ENCODE results near the gene RHBDD1.
A peak's percentile ranks its signal among the peaks of the same experiment; 100 is the strongest.

RHBDD1 gene

DNA sequence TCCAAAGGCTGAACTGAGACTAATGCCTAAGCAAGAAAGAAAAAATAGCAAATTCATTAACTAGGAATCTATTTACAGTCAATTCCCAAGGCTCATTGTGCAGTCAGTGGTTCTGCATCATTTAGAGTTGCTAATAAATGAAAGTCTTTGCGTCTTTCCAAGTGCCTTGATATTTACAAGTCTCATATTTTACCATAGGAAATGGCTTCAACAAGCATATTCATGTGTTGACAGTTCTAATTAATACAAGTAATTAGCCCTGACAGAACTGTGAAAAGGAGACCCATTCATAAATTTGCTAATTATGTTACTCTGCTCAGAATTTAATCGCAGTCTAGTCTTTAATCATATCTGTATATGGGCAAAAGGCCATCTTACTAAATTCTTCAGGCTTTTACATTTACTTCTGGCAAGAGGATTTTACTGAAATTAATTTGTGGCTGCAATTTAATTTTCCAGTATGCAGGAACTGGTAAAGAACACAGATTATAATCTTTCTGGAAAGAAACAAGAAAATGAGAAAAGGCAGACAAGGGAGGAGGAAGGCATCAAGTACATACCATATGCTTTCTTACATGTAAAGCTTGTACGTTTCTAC is 126.4 kb downstream of the RHBDD1 start:
- H3K27me3 Mint-ChIP-seq: no peaks in the 10 kb centered on the region
- peaks cover 25% of the 10 kb centered on the region for H3K36me3 Mint-ChIP-seq
- H3K4me3 Mint-ChIP-seq: no peak overlapping the region
- H3K4me1 Mint-ChIP-seq: no peaks in the 10 kb centered on the region
- no peak overlapping the region for H3K27ac Mint-ChIP-seq
- H3K9me3 Mint-ChIP-seq: peaks cover 4% of the 10 kb centered on the region

GRCh38 chr2:226963528-226963927 is 127.7 kb downstream of the RHBDD1 start:
- Mint-ChIP-seq H3K4me3 (no peak overlapping the region), H3K27ac (no peak overlapping the region), H3K27me3 (no peaks in the 10 kb centered on the region), H3K9me3 (no peaks in the 10 kb centered on the region), H3K36me3 (peaks cover 17% of the 10 kb centered on the region), H3K4me1 (no peaks in the 10 kb centered on the region)

GRCh38 chr2:226965376-226965775 is 129.5 kb downstream of the RHBDD1 start:
- no peak overlapping the region for H3K27ac Mint-ChIP-seq

GRCh38 chr2:226969417-226970080 is 133.7 kb downstream of the RHBDD1 start:
- Mint-ChIP-seq H3K27ac (no peak overlapping the region), H3K4me1 (peaks cover 32% of the 10 kb centered on the region), H3K36me3 (peaks cover 10% of the 10 kb centered on the region), H3K27me3 (no peaks in the 10 kb centered on the region), H3K4me3 (no peak overlapping the region), H3K9me3 (no peaks in the 10 kb centered on the region)

More at GRCh38 chr2:226965376-226965775, 129.5 kb downstream of the RHBDD1 start:
- Mint-ChIP-seq H3K36me3 (peaks cover 10% of the 10 kb centered on the region), H3K9me3 (no peaks in the 10 kb centered on the region), H3K4me1 (peaks cover 10% of the 10 kb centered on the region), H3K27me3 (no peaks in the 10 kb centered on the region), H3K4me3 (no peak overlapping the region)

DNA sequence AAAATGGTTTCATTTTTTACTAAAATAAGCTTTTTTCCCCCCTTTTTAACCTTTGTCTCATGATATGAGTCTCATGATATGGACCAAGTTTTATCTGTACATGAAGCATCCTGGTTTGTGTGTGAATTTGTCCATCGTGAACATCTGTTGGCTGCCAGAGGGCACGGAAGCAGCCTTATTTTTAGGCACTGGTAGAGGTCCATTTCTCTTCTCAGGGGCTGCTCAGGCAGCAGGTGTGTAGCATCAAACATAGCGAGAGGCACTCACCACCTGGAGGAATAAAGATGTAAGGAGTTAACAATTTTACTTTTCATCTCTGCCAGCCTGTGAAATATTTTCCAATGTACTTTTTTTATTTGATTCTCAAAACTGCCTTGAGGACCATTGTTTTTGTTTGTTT is 134.5 kb downstream of the RHBDD1 start:
- Mint-ChIP-seq H3K4me1 (peaks cover 32% of the 10 kb centered on the region), H3K27me3 (no peaks in the 10 kb centered on the region), H3K9me3 (no peaks in the 10 kb centered on the region), H3K36me3 (peaks cover 12% of the 10 kb centered on the region), H3K4me3 (peak overlapping the region; percentile 53), H3K27ac (no peak overlapping the region)

- peaks cover 12% of the 10 kb centered on the region for H3K36me3 Mint-ChIP-seq
- no peaks in the 10 kb centered on the region for H3K27me3 Mint-ChIP-seq
- peaks cover 32% of the 10 kb centered on the region for H3K4me1 Mint-ChIP-seq
- H3K27ac Mint-ChIP-seq: peak overlapping the region; percentile 81
- H3K4me3 Mint-ChIP-seq: peak overlapping the region; percentile 53
- H3K9me3 Mint-ChIP-seq: no peaks in the 10 kb centered on the region
Observed at GRCh38 chr2:226971084-226971483, 135.2 kb downstream of the RHBDD1 start.

DNA sequence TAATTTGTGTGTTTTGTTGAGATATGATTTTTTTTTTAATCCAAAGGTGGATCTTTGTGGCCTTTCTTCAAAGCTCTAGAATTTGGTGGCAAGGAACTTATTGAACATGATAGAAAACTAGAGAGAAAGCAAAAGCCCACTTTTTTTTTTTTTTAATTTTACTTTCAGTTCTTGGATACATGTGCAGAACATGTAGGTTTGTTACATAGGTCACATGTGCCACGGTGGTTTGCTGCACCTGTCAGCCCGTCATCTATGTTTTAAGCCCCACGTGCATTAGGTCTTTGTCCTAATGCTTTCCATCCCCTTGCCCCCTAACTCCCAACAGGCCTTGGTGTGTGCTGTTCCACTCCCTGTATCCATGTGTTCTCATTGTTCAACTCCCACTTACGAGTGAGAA is 135.9 kb downstream of the RHBDD1 start:
- Mint-ChIP-seq H3K27ac (peak overlapping the region; percentile 15), H3K4me1 (peaks cover 38% of the 10 kb centered on the region)

GRCh38 chr2:226973816-226974215 is 138.0 kb downstream of the RHBDD1 start:
- peaks cover 15% of the 10 kb centered on the region for H3K36me3 Mint-ChIP-seq
- H3K9me3 Mint-ChIP-seq: no peaks in the 10 kb centered on the region
- no peaks in the 10 kb centered on the region for H3K27me3 Mint-ChIP-seq
- no peak overlapping the region for H3K27ac Mint-ChIP-seq
- H3K4me1 Mint-ChIP-seq: peaks cover 47% of the 10 kb centered on the region
- no peak overlapping the region for H3K4me3 Mint-ChIP-seq

More for the DNA sequence above, 135.9 kb downstream of the RHBDD1 start:
- Mint-ChIP-seq H3K4me3 (no peak overlapping the region), H3K36me3 (peaks cover 13% of the 10 kb centered on the region), H3K9me3 (no peaks in the 10 kb centered on the region), H3K27me3 (no peaks in the 10 kb centered on the region)

- Mint-ChIP-seq H3K9me3 (no peaks in the 10 kb centered on the region), H3K27me3 (no peaks in the 10 kb centered on the region), H3K36me3 (peaks cover 11% of the 10 kb centered on the region), H3K27ac (no peak overlapping the region), H3K4me3 (no peak overlapping the region), H3K4me1 (peaks cover 23% of the 10 kb centered on the region)
Observed at GRCh38 chr2:226977775-226978190, 141.9 kb downstream of the RHBDD1 start.

DNA sequence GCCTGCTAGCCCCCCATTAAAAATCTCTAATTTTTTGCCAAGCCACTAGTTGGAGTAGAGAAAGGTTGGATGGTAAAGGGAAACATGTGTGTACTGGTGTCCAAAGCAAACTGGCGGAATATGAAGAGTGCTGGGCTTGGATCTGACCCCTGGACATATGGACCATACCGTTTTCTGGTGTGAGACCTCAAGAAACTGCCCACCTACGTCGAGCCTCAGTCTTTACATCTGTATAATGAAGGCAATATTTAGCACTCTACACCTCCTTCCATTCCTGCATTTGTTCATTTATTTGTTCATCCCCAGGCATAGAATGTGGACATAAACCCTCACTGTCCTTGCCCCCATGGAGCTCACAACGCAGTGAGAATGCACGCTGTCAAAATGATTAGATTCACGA is 142.4 kb downstream of the RHBDD1 start:
- Mint-ChIP-seq H3K36me3 (peaks cover 11% of the 10 kb centered on the region), H3K27ac (no peak overlapping the region), H3K4me3 (no peak overlapping the region), H3K4me1 (peaks cover 22% of the 10 kb centered on the region), H3K27me3 (no peaks in the 10 kb centered on the region), H3K9me3 (no peaks in the 10 kb centered on the region)

DNA sequence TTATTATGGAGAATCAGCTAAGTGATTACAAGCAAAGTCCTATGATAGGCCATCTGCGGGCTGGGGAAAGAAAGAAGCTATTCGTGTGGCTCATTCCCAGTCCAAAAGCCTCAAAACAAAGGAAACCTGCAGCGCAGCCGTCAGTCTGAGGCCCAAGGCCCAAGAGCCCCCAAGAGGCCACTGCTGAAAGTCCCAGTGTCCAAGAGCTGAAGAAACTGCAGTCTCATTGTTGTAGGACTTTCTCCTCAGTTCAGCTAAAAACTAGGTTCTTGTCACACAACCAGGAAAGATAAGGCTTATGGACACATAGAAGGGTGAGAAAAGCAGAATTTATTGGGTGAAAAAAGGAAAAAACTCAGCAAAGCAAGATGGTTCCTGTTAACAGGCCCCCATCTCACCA is 143.2 kb downstream of the RHBDD1 start:
- Mint-ChIP-seq H3K9me3 (no peaks in the 10 kb centered on the region), H3K4me3 (no peak overlapping the region), H3K36me3 (peaks cover 7% of the 10 kb centered on the region), H3K4me1 (peaks cover 26% of the 10 kb centered on the region), H3K27me3 (no peaks in the 10 kb centered on the region), H3K27ac (no peak overlapping the region)

DNA sequence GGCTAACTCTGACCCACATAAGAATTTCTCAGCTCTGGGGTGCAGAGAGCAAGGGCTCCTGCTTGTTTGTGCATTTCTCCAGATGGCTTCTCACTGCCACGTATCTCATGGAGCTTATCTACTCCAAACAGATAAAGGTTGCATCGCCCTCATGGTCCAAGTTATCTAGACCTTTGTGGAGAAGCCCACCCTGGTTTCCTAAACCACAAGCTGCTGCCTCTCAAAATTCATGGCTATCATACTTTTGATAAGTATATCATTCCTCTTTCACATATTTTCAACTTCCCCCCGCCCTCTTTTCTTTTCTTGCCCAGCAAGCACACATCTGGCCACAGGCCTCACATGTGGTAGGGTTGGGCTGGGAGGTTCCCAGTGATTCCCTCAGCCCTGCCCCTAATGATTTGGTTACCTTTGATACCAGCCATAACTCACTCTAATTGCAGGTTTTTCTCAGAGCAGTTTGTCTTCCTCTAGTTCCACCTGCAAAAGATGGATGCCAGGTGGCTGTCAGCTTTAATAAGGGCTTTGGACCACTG is 146.0 kb downstream of the RHBDD1 start:
- Mint-ChIP-seq H3K27ac (no peak overlapping the region), H3K4me1 (peaks cover 33% of the 10 kb centered on the region), H3K4me3 (no peak overlapping the region), H3K27me3 (no peaks in the 10 kb centered on the region), H3K36me3 (peaks cover 7% of the 10 kb centered on the region), H3K9me3 (no peaks in the 10 kb centered on the region)

- Mint-ChIP-seq H3K4me1 (peaks cover 23% of the 10 kb centered on the region), H3K9me3 (no peaks in the 10 kb centered on the region), H3K27me3 (no peaks in the 10 kb centered on the region), H3K4me3 (no peak overlapping the region), H3K27ac (no peak overlapping the region), H3K36me3 (peaks cover 4% of the 10 kb centered on the region)
Observed at GRCh38 chr2:226983895-226984749, 148.3 kb downstream of the RHBDD1 start.

GRCh38 chr2:226984750-226985582 is 149.1 kb downstream of the RHBDD1 start:
- Mint-ChIP-seq H3K27ac (no peak overlapping the region), H3K9me3 (no peaks in the 10 kb centered on the region), H3K4me3 (no peak overlapping the region), H3K27me3 (no peaks in the 10 kb centered on the region), H3K4me1 (peaks cover 23% of the 10 kb centered on the region), H3K36me3 (peaks cover 6% of the 10 kb centered on the region)

- Mint-ChIP-seq H3K9me3 (no peaks in the 10 kb centered on the region), H3K27ac (no peak overlapping the region), H3K4me3 (no peak overlapping the region), H3K4me1 (peaks cover 23% of the 10 kb centered on the region), H3K36me3 (peaks cover 6% of the 10 kb centered on the region), H3K27me3 (no peaks in the 10 kb centered on the region)
Observed at GRCh38 chr2:226985583-226985946, 149.7 kb downstream of the RHBDD1 start.
